ENCODE measurements around the gene LENEP.

Gene LENEP

DNA sequence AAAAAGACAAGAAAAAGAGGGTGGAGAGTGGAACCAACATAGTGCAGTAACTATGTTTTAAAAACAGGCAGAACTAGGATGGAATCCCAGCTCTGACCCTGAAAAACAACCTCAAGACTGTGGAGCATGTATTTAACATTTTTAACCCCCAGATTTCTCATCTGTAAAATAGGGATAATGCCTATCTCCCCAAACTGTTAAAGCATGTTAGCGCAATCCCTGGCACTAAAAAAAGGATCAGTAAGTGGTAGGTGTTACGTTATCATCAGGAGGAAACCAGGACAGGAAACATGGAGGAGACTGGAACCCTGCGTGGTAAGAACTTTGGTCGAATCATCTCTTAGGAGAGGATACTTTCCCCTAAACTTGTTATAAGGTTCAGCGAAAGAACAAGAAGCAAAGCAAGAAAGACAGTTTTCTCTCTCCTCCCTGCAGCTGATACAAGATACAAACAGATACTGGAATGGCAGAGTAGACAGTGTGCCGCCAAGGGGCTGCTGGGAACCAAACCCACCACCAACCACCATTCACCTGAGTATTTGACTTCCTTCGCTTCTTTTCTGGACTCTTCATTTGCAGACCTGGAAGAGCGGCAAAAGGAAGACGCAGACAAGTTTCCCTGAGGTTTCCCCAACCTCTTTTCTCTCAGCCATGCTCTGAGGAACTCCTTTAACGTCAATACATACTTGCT lies 32.8 kb upstream of the LENEP start:
- DNase-seq (ENCODE audit: low read depth): no peak

DNA sequence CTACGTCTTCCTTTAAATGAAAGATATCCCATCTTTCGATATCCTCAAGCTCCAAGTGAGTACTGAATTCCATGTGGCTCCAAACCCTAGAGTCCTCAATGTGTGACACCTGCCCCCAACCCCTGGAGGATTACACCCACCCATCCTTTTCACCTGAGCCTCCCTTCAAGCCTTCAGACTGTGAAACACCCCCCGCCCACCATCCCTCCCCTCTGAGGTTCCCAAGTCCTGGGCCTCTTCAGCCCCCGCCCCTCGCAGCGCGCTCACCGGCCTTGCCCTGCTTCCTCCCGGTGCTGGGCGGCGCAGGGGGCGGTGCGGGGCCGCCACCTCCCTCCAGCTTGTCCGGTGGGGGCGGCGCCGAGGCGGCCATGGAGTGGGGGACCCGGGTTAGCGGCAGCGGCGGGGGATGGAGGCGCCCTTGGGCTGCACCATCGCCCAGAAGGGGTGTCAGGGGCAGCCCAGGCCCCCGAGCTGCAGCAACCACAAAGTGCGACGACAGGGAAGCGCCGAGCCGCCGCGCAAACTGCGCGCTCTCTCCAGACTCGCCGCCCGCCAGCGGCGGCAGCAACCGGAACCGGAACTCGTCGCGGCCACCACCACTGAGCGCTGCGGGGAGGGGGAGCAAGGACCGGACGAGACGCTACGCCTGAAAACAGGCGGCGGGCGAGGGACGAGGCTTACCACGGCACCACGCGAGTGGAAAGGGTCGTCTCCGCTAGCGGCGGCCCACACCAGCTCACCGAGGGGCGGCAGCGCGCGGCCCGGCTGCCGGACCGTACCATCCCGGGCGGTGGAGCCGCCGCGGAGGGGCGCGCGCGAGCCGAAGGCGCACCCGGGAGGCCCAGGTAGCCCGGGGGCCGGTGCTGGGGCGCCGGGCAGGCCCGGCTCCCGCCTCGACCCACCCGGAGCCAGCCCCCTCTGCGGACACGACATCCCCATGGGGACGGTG lies 31.9 kb upstream of the LENEP start, which contains the start of gene PYGO2:
Gene PYGO2, minus strand, starts transcription at position 576 of the 949 bp plus-strand sequence. Its CDS starts 206 bp downstream, at position 370.
- peak; percentile 83 for DNase-seq (ENCODE audit: low read depth)

DNA sequence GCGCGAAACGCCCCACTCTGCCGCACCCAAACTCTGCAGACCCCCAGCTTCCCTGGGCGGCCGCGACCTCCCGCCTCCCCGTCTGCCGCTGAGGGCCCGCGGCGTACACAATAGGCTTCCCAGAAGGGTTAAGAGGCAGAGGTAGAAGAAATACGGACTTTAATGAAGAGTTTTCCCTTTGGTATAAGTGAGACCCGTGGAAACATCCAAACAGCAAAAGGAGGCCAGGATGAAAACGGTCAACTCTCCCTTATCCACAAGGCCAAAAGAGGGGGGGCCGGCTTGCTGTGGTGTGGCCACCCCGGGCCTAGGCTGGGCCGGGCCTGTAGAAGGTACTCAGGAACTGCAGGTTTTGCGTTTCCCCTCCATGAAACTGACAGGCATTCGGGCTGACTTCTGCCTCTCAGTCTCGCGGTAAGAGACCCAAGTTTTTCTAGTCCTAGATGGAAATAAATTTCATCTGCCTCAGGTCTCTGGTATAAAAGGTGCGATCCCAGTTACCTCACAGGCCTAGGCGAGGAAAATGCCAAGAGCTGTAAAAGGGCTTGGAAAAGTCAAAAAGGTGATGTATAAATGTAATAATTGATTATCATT lies 31.1 kb upstream of the LENEP start:
- DNase-seq (ENCODE audit: low read depth): no peak

DNA sequence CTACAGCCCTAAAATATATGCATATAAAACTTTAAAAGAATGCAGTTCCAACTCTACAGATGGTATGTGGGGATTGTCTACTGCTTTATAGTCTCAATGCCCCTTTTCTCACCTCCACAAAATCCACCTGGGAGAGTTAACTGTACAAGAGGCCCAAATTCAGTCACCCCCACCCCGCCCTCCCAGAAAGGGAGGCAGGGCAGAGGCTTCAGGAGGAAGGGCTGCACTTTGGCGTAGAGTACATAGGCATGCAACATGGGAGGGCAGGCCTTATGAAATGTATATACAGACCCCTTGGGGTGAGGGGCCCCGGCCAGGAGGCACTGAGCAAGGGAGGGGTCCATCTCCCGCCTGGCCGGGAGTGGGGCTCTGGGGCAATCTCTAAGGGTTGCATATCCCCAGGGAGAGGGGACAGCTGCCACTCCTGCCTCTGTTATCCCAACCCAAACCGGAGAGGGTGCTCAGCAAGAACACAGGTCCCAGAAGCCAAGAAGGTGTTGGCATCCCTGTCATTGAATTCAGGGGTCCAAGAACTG lies 30.5 kb upstream of the LENEP start:
- no peak for DNase-seq (ENCODE audit: low read depth)

DNA sequence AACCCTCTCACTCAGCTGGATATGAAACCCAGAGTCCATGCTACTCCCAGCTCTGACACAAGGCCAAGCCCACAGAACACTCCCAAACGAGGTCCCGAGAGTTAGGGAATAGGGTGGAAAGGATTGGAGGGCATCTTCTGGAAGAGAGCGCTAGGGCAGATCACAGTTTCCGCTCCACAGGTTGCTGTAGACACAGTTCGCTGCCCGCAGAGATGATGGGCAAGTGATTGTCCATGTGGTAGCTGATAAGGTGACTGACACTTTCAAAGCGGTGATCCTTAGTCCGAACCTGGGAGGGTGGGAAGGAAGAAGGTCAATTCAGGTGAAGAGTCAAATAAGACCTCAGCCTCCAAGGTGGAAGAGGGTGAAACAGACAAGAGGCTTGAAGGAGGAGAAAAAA lies 29.7 kb upstream of the LENEP start:
- DNase-seq (ENCODE audit: low read depth): no peak

DNA sequence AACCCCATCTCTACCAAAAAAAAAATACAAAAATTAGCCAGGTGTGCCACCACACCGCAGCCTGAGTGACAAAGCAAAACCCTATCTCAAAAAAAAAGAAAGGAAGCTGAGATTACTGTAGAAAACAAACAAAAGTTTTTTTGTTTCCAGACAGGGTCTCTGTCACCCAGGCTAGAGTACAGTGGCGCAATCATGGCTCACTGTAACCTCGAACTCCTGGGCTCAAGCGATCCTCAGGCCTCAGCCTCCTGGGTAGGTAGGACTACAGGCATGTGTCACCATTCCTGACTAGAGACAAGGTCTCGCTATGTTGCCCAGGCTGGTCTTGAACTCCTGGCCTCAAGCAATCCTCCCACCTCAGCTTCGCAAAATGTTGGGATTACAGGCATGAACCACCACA lies 29.0 kb upstream of the LENEP start:
- DNase-seq (ENCODE audit: low read depth): no peak

DNA sequence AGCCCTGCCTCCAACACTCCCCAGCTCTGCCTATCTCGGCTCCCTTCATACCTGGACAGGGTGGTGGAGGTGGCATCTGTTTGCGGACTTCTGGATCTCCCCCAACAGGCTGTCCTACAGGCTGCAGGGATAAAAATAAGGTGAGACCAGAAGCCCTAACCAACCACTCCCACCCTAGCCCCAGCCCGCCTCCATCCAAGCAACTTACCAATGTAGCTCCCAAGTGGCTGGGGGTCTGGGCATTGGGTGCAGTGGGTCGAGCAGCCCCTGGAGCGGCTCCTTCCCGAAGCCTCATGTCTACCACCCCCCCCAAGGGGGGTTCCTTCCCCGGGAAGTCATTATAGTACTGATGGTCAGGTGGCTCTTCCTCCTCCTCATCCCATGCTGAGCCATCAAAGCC lies 27.3 kb upstream of the LENEP start:
- no peak for DNase-seq (ENCODE audit: low read depth)

DNA sequence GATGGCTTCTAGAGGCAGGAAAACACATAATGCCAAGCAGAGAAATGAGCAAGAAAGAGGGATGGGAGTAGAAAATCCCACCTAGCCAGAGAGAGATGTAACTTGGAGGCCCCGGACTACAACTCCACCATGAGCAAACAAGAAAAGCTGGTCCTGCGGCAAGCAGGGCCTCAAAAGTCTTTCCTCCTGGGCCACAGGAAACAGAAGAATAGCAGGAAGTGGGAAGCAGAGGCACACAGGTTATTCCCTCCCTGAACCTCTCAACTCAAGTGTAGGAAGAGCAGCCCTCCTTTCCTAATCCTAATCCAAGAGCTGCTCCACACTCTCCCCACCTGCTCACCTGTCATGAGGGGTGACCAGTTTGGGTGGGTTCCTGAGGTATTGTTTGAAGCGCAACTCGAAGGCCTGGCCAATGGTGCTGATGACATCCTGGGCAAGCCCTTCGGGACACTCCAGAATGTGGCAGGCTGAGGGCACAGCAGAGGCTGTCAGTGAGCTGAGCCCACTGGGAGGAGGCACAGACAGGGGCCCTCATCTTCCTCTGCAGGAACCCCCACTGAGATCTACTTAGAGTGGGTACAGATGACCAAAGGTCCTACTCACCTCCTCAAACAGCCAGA lies 25.9 kb upstream of the LENEP start:
- no peak for DNase-seq (ENCODE audit: low read depth)

DNA sequence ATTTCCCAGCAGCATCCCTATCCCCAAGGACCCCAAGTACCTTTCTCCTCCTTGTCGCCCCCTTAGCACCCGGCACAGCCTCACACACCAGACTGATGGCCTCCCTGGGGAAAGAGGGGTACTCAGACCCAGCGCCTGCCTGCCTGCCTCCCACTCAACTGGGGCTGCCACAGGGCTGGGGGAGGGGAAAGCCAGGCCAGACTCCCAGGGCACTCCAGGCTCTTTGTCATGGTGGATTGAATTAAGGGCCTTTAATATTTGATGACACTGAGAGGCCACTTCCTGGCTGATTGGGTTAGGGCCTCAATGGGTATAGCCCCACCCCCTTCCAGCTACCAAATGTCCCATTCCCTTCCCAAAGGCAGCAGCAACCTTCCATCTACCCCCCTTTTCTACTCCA lies 24.7 kb upstream of the LENEP start:
- DNase-seq (ENCODE audit: low read depth): no peak

DNA sequence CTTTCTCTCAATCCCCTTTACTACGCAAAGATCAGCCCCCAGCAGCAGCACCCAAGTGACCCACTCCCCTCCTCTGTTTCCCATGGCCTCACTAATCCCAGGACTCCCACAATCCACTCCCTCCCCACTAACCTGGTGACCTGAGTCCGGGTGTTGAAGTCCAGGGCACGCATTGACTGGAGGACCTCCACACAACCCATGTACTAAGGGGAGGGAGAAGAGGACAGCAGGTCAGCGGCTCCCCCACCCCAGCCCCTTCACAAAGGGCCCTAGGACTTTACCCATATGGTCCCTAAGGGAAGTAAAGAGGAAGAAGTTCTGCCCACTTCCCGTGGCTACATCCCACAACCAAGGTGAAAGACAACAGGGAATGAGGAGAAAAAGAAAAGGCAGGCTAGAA lies 24.1 kb upstream of the LENEP start:
- no peak for DNase-seq (ENCODE audit: low read depth)

DNA sequence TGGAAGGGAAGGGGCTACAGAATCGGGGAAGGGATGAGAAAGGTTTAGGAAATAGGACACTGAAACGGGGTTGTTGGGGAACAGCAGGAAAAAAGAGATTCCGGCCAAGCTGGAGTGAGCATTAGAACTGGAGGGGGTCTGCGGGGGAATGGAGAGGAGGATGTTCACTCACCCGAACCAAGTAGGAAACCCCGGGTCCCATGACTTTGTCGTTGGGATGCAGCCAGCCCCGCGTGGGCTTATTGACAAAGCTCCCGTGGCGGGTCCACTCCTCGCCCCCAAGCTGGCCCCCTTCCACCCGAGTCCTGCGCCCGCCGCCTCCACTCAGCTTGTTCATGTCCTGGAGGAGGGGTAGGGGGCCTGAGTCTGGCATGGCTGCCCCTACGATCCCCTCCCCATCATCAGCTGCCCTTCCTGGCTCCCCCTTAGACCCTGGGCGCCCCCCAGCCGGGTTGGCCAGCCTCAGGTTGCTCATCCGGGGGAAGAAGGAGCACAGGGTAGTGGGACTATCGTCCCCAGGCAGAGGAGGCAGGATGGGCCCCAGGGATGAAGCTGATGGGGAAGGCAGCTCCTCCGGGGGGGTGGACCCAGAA lies 23.4 kb upstream of the LENEP start:
- DNase-seq (ENCODE audit: low read depth): no peak

DNA sequence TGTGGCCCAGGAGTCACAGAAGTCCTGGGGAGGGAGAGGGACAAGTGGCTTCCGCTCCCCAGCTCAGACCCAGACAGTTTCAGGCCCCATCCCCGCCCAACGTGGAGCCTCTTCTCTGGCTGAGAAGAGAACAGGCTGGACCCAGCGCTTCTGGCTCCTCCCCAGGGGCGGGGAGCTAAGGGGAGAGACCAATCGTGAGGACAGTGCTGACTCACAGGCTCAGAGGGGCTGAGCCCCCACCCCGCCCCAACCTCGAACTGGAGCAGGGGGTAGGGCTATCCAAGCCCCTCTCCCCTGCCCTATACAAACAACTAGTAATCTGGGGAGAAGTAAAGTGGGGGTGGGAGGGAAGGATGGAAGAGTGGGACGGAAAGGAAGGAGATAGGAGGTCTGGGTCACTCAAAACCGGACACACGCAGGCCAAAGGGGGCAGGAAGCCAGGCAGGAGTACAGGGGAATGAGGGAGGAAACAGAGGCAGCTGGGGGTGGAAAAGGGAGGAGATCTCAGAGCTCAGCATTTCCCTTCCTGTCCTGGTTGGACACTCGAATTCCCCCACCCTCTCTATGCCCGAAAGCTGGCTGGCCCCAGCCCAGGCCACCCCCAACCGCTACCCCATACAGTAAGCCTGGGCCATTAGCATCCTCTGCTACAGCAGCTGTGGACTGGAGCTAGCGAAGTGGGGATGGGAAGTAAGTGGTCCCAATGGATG lies 22.6 kb upstream of the LENEP start, which contains the start of gene SHC1:
Gene SHC1, minus strand, starts transcription at position 117 of the 710 bp plus-strand sequence. CDS start 221 bp downstream, outside the sequence.
- DNase-seq (ENCODE audit: low read depth): peak; percentile 49

DNA sequence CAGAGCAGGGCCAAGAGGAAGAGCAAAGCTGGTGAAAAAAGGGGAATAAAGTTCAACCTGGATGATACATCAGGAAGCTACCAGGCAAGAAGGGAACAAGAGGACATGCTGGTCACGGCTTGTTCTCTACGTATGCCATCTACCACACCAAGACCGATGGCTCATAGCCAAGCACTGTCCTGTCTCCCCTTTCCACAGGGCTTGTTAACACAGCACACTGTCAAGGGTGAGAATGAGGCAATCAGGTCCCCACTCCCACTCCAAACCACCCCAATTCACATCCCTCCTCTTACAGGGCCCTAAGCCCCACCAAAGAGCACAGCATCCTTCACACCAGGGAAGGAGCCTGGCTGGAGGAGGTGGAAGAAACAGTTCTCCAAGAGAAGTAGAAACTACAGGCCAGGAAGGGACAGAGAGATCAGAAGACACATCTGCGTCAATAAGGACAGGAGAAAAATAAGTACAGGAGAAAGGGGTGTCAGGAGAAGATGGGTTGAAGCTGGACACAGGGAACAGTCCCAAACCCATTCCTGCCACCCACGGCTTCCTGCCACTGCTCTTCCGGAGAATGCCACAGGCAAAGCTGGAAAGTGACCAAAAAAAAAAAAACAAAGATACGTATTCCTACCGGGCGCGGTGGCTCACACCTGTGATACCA lies 21.9 kb upstream of the LENEP start:
- no peak for DNase-seq (ENCODE audit: low read depth)

DNA sequence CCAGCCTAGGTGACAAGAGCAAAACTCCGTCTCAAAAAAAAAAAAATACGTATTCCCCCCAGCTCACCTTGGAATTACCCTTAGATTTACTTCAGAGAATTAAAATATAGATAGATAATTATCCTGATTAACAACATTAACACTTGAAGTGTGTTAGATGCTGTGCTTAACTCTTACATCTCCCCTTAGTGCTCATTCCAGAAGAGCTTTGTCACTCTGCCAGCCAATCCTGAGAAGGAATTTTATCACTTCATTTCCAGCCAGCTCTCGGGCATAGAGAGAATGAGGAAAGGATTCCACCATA lies 21.2 kb upstream of the LENEP start:
- no peak for DNase-seq (ENCODE audit: low read depth)

DNA sequence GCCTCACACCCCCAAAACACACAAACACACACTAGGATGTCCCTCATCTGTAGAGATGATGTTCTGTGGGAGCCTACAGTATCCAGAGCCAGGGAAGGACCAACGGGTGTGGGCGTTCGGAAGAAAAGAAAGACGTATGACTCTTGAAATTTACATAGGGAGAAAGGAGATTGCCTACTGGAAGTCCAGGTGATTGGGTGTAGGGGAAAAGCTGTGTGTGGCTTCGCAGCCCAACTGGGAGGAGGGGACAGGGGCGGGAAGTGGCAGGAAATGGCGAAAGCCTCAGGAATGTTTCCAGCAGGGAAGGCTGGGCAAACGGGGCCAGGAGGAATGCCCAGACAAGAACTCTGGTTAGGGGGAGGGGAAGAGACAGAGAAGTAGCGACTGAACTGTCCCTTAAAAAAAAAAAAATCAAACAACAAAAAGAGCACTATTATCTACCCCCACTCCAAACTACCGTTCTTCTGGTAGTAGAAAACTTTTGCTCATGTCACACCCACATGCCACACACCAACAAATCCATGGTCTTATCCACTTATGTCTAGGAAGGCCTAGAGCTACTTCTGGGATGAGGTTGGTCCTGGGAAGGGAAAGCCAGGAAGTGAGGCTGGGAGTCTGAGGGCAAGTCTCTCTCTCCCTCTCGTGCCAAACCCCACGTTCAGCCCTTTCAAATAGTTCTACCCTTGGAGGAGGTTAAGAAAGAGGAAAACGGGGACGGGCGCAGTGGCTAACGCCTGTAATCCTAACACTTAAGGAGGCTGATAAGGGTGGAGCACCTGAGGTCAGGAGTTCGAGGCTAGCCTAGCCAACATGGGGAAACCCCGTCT lies 20.7 kb upstream of the LENEP start:
- DNase-seq (ENCODE audit: low read depth): no peak

DNA sequence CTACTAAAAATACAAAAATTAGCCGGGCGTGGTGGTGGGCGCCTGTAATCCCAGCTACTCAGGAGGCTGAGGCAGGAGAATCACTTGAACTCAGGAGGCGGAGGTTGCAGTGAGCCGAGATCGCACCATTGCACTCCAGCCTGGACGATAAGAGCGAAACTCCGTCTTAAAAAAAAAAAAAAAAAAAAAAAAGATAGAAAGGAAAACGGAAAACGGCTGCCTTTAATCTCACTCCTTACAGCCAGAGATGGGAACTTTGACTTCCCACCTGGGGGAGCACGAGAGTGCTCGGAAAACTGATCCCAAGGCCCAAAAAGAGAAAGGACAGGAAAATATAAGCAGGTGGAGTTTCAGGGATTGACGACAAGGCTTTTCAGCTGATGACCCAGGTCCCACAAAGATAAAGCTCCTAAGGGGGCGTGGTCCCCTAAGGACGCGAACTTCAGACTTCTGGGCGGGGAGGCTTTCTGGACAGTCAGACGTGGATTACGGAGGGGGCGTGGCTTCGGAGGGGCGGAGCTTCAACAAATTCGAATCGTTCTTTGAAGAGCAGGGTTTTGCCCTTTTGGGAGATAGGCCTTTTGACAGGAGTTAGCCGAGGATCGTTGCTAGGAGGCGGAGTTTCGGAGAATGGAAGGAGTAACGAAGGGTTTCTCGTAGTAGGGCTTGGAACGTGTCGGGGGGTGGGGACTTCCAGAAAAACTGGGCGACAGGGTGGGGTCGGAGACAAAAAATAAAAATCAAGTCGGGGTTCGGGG lies 19.9 kb upstream of the LENEP start:
- peak; percentile 90 for DNase-seq (ENCODE audit: low read depth)

DNA sequence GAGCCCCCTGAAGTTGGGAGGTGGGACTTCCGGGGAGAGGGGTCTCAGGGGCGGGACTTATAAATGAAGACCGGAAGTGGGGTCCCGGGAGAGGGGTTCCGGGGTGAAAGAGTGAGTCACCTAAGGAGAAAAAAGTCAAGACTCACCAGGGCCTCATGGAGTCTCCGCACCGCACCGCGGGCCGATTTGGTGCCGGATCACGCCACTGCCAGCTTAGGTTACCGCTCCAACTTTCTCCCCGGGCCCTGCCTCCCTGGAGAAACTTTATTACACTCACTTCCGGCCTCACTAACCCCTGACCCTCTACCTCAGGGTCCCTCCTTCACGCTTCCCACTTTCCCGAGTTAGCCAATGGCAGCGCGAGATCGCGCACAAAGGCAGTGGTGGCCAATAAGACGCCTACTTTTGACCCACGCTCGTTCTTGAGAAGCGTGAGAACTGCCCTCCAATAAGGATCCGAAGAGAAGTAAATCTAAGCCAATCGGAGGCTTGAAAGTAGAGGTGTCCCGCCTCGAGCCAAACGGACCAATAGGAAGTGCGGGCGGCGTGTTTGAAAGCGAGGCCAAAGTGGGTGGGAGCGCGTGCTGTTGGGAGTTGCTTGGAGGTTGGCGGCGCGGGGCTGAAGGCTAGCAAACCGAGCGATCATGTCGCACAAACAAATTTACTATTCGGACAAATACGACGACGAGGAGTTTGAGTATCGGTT lies 19.1 kb upstream of the LENEP start, which contains the start of gene CKS1B:
Gene CKS1B, plus strand, starts transcription at position 580 of the 706 bp plus-strand sequence. Its CDS starts 65 bp downstream, at position 645.
- peak; percentile 91 for DNase-seq (ENCODE audit: low read depth)

DNA sequence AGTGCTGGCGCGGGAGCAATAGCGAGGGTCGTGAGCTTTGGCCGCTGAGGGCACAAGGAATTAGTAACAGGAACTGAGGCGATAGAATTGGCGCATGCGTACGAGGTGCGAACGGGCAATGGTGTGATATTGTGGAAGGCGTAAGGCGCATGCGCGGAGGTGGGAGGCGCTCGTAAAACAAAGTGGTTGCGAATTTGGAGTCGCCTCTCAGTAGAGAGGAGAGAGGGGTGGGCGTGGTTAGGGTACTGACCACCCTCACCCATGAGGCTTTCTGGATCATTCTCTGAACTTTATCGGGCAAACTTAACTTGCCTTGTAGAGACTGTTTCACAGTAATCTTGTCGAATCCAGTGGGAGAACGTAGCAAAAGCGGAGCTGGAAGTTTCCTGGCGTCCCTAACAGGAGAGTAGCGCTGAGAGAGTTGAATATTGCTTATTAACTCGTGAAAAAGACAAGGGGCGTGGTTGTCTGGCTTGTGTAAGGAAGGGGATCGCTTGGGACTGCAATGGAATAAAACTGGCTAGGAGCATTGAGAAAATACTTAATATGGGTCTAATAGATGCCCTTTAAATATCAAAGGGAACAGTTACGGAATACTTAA lies 18.5 kb upstream of the LENEP start:
- DNase-seq (ENCODE audit: low read depth): peak; percentile 87

Measured in activated T-cell treated with anti-CD3 and anti-CD28 coated beads for 48 hours (primary cell).